GM21526 (cell line): Measurements from ENCODE around the gene PSMC5.

Experiments
- ATAC-seq: cut with Tn5 transposase; IDR thresholded peaks from one replicate; pipeline ENCODE4 v1.9.1; 2021; ENCODE audit warnings: moderate library complexity; ENCODE audit not compliant: unreplicated experiment, low FRiP score

Gene PSMC5

GRCh38 chr17:63819585-63820537 lies 7.4 kb upstream of the PSMC5 start:
- ATAC-seq, result no peak

- no peak for ATAC-seq
Measured at GRCh38 chr17:63820963-63821561, 6.2 kb upstream of the PSMC5 start.

DNA sequence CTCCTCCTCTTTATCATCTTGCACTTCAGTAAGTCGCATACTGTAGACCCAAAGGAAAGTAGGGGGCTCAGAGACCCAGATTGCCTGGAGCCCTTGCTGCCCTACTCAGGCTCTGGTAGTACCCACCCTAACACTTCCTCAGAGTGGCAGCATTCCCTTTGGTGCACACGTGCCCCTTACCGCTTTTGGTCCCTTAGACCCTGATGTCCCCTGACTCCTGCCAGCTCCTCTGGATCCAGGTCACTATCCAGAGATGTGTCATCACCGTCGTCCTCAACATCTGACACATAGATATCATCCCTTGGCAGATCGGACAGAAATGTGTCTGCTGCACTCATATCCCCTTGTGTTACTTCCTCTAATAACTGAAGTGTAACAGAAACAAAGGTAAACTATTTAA lies 5.4 kb upstream of the PSMC5 start:
- ATAC-seq, result no peak

DNA sequence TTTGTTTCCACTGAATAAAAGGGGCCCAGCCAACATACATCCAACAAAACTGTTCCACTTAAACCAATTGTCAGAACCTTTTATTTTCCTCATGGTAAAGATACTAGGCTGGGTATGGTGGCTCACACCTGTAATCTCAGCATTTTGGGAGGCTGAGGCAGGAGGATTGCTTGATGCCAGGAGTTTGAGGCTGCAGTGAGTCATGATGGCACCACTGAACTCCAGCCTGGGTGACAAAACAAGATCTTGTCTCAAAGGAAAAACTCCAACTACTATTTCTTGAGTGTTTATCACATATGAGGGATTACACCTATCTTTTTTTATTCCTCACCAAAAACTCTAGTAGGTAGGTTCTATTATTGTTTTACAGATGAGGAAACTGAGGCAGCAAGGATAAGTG lies 4.7 kb upstream of the PSMC5 start:
- ATAC-seq, result no peak

DNA sequence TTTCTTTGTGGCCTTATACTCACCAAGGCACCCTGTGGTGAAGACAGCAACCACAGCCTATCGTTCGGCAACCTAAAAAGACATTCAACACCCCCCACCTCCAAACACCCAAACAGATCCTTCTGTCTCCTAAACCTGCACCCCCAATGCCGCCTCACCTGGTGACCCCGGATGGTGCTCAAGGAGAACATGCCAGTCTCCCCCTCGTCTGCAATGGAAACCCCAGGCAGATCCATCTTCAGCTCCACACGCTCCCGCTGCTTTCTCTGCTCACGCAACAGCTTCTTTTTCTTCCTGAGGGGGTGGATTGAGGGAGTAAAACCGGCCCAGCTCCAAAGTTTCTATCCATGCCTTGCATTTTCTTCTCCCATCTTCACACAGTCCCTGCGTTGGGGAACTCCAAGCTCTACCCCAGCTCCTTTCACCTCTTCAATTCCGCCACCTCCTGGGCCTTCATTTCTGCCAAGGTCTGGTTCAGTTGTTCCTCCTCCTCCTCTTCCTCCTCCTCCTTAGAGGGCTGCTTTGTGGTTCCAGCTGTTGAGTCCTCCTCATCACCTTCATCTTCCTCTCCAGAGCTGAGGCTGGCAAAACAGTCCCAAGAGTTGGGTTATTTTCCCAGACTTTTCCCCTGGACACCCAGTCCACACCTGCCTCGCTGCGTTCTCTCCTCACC lies 3.4 kb upstream of the PSMC5 start:
- no peak for ATAC-seq

- ATAC-seq, result no peak
Measured at GRCh38 chr17:63824362-63824761, 2.9 kb upstream of the PSMC5 start.

DNA sequence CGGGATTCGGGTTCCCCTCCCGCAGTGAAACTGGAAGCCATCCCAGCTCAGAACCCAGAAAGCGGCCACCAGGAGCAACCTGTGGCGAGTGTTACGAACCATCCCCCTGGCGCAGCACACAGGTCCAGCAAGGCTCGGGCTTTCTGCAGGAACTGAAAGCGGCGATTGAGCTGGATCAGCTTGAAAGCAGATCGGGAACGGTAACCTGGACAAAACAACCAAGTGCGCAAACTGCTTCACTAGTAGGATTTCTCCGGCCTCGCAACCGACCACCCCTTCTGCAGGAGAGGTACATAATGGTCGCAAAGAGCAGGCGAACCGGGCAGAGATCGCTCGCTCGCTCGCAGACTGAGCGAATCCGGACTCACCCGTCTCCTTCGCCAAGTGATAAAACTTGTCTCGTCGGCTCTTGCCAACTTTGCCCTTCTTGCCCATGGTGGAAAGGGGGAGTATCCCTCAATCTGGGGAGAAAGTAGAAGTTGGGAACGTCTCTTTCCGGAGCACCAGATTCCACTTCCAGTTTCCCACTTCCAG lies 696 bp upstream of the PSMC5 start:
- ATAC-seq, result no peak

DNA sequence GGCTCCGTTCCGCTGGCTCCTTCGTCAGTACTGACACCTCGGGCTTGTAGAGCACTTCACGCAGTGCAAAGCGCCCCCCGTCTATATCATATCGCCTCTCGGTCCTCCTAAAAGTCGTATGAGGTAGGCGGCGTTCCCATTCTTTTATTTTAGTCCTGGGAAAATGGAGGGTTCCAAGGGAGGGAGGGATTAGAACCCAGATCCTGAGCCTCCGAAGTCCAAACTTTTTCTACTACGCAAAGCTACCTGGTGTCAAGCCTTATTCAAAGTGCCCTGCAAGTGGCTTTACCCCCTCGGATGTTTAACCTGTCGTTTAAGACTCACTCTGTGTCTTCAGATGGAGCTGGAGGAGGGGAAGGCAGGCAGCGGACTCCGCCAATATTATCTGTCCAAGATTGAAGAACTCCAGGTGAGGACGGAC lies 580 bp downstream of the PSMC5 start:
- no peak for ATAC-seq

DNA sequence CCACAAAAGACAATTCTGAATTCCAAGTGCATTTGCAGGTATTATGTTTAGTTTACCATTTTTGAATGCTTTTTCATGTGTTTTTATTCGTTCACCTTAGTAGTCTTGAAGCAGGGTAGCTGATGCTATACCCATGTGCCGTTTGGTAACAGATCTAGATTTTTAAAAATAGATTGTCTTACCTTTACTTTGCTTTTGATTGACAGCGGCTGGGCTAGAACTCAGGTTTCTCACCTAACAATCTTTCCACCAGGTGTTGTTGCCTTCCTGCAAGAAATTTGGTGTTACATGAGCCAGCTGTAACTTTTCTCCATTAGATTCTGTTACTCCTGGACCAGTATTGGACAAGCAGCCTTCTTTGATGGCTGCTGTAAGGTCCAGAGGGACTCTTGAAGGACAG lies 1.7 kb downstream of the PSMC5 start:
- ATAC-seq, result no peak

DNA sequence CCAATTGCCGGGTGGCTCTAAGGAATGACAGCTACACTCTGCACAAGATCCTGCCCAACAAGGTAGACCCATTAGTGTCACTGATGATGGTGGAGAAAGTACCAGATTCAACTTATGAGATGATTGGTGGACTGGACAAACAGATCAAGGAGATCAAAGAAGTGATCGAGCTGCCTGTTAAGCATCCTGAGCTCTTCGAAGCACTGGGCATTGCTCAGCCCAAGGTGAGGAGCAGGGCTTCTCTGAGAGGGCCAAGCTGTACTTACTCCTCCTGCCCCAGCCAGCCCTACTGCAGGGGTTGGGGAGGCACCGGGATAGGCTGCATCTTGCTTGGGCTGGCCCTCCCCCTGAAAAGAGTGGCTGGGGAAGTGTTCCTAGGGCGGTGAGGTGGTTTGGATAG lies 3.0 kb downstream of the PSMC5 start:
- ATAC-seq, result no peak

GRCh38 chr17:63830904-63831491 lies 3.8 kb downstream of the PSMC5 start:
- ATAC-seq, result no peak

- no peak for ATAC-seq
Measured at GRCh38 chr17:63831505-63831904, 4.3 kb downstream of the PSMC5 start.

- no peak for ATAC-seq
Measured at GRCh38 chr17:63832014-63832413, 4.8 kb downstream of the PSMC5 start.

- ATAC-seq, result no peak
Measured at GRCh38 chr17:63832455-63832854, 5.2 kb downstream of the PSMC5 start.

GRCh38 chr17:63833026-63833740 lies 6.0 kb downstream of the PSMC5 start:
- no peak for ATAC-seq

DNA sequence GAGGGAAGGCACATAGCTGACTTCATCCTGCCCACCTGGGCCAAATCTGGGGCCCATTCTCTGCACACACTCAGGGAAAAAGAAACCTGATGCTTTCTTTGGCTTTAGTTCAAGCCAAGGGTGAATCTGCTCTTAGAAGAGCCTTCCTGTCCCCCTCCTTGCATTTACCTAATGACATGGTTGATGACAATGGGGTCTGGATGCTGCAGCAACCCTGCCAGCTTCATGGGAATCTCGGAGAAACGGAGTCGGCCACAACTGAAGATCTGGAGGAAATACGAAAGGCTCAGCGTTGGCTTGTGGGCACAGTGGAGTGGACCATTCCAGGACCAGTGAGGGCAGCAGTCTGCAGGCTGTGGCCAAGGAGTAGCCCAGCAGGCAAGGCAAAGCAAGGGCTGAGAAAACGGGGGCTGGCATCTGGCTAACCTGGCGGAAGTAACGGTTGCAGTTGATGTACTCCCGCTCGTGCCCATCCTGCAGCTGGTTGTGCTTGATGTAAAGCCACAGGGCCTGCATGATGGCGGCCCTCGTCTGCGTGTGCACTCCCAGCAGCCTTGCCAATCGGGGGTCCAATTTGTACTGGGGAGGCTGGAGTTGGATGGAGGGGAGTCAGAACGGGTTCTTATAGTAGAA lies 6.6 kb downstream of the PSMC5 start:
- no peak for ATAC-seq

- ATAC-seq, result no peak
Measured at GRCh38 chr17:63834431-63835166, 7.4 kb downstream of the PSMC5 start.

GRCh38 chr17:63835167-63835720 lies 8.0 kb downstream of the PSMC5 start:
- no peak for ATAC-seq

DNA sequence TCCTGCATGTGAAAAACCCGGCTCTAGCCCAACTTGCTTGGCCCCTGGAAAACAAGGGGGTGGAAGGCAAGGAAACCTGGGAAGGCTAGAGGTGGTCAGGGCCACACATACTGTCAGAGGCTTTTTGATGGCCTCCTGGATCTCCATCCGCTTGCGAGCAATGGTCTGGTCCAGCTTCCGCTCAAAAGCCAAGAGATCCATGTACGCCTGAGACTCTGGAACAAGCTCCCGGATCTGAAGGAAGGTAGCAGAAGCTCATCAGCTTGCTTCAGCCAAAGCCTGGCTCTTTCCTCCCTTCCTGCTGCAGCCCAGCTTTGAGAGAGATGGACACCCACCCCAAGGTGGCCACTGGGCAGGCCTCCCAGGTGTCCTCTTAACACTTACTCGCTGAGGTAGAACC lies 9.6 kb downstream of the PSMC5 start:
- no peak for ATAC-seq
